Endothelial cell (in vitro differentiated cells): ENCODE results near the gene SCFD2. TPM values are rescaled to one million over a fixed set of nuclear protein-coding genes. Genes with fewer than 3 reads are reported as not detected.

Source experiments
- DNase-seq: peaks from one replicate; pipeline ENCODE4 v3.0.0; 2021; ENCODE audit warnings: low spot score
- H3K27ac Mint-ChIP-seq: one replicate; pipeline ENCODE4 v1.8.0; 2021; ENCODE audit warnings: mixed read lengths, inconsistent platforms; ENCODE audit not compliant: unreplicated experiment
- H3K27me3 Mint-ChIP-seq: one replicate; pipeline ENCODE4 v1.8.0; 2021; ENCODE audit warnings: mild to moderate bottlenecking, moderate library complexity, mixed read lengths, inconsistent platforms; ENCODE audit not compliant: unreplicated experiment
- H3K36me3 Mint-ChIP-seq: one replicate; pipeline ENCODE4 v1.8.0; 2021; ENCODE audit warnings: mild to moderate bottlenecking, low read depth, mixed read lengths, inconsistent platforms; ENCODE audit not compliant: unreplicated experiment
- H3K4me1 Mint-ChIP-seq: one replicate; pipeline ENCODE4 v1.8.0; 2021; ENCODE audit warnings: mild to moderate bottlenecking, mixed read lengths, inconsistent platforms; ENCODE audit not compliant: unreplicated experiment
- H3K4me3 Mint-ChIP-seq: one replicate; pipeline ENCODE4 v1.8.0; 2021; ENCODE audit warnings: mild to moderate bottlenecking, mixed read lengths, inconsistent platforms; ENCODE audit not compliant: unreplicated experiment
- H3K9me3 Mint-ChIP-seq: one replicate; pipeline ENCODE4 v1.8.0; 2021; ENCODE audit warnings: mixed read lengths, inconsistent platforms; ENCODE audit not compliant: unreplicated experiment
- CTCF ChIP-seq: fragments of 200-600 bp; sonication (generic); IDR thresholded peaks from one replicate; pipeline ENCODE4 v1.5.0; 2021; ENCODE audit warnings: antibody characterized with exemption; ENCODE audit not compliant: unreplicated experiment
- total RNA-seq: library from RNA; stranded (reverse); fragmentation: NEBNext Ultra II Directional; extraction: Animal tissue kit (Norgen Biotek cat#: 25700); gene quantifications from one replicate; pipeline ENCODE4 v1.2.1, GENCODE V29; 2021; ENCODE audit not compliant: unreplicated experiment

The SCFD2 gene
- total RNA-seq, 1 donor from 2014 or later = 13.6 TPM

GRCh38 chr4:52945326-52945898 is 420.4 kb downstream of the SCFD2 start:
- Mint-ChIP-seq H3K4me3 (no peak overlapping the region), H3K4me1 (no peaks in the 10 kb centered on the region), H3K27ac (no peak overlapping the region), H3K27me3 (peaks cover 5% of the 10 kb centered on the region), H3K9me3 (no peaks in the 10 kb centered on the region), H3K36me3 (no peaks in the 10 kb centered on the region)
- DNase-seq = no peak
- no peak for TF ChIP-seq CTCF

- no peak overlapping the region for H3K27ac Mint-ChIP-seq
- peaks cover 2% of the 10 kb centered on the region for H3K27me3 Mint-ChIP-seq
- TF ChIP-seq CTCF = no peak
- H3K9me3 Mint-ChIP-seq = no peaks in the 10 kb centered on the region
- no peaks in the 10 kb centered on the region for H3K36me3 Mint-ChIP-seq
- no peak for DNase-seq
- no peak overlapping the region for H3K4me3 Mint-ChIP-seq
- H3K4me1 Mint-ChIP-seq = no peaks in the 10 kb centered on the region
Observed at GRCh38 chr4:52943677-52944076, 422.2 kb downstream of the SCFD2 start.

GRCh38 chr4:52942936-52943335 is 422.9 kb downstream of the SCFD2 start:
- Mint-ChIP-seq H3K4me1 (no peaks in the 10 kb centered on the region), H3K4me3 (no peak overlapping the region), H3K27me3 (peaks cover 2% of the 10 kb centered on the region), H3K36me3 (no peaks in the 10 kb centered on the region), H3K9me3 (no peaks in the 10 kb centered on the region), H3K27ac (no peak overlapping the region)
- TF ChIP-seq CTCF = no peak
- no peak for DNase-seq

GRCh38 chr4:52941450-52941849 is 424.4 kb downstream of the SCFD2 start:
- peaks cover 4% of the 10 kb centered on the region for H3K27me3 Mint-ChIP-seq
- H3K4me1 Mint-ChIP-seq = no peaks in the 10 kb centered on the region
- H3K27ac Mint-ChIP-seq = no peak overlapping the region
- H3K9me3 Mint-ChIP-seq = no peaks in the 10 kb centered on the region
- no peak for DNase-seq
- no peak for TF ChIP-seq CTCF
- H3K4me3 Mint-ChIP-seq = no peak overlapping the region
- no peaks in the 10 kb centered on the region for H3K36me3 Mint-ChIP-seq

- TF ChIP-seq CTCF = no peak
- Mint-ChIP-seq H3K27ac (no peak overlapping the region), H3K27me3 (peaks cover 4% of the 10 kb centered on the region), H3K4me1 (no peaks in the 10 kb centered on the region), H3K36me3 (no peaks in the 10 kb centered on the region), H3K4me3 (no peak overlapping the region), H3K9me3 (no peaks in the 10 kb centered on the region)
- no peak for DNase-seq
Observed at GRCh38 chr4:52939739-52940138, 426.1 kb downstream of the SCFD2 start.
